NCI-H2107 (cell line): Measurements from ENCODE around the gene TMIGD1.

ENCODE experiments used
- DNase-seq: peaks from one replicate; lab custom pipeline; 2025; lab: John Stamatoyannopoulos, UW

The TMIGD1 gene

DNA sequence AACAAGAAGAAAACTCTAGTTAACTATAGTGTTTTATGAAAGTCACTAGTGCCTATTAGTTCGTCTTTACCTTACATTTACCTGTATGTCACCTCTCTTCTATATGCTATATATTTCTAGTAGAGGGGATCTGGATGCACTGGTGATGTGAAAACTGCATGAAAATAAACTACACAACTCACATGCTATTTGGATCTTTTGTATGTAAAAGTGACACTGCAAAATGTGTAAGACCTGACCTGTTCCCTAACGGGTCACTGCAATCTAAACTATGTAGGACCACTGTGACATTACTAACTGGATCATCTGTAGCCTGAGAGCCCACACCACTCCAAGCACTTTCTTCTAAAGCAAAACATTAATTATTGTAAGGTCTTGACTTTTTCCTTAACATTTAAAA is 43.8 kb downstream of the TMIGD1 start:
- DNase-seq = no peak

DNA sequence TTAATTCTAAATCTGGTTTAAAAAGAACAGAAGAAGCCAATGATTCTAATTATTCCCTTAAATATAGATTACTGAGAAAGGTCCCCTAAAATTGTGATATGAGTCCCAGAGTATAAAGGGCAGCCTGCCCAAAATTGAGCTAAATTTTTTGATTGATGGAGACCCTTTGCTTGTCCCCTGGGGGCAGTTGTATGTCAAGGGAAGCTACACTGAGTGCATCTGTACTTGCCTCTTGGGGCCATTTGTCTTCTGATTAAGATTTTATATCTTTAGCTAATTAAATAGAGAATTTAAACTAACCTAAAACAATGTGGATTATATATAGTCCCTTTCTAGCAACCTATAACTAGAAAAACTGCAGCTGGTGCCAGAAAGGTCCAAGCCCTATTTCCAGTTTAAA is 54.7 kb downstream of the TMIGD1 start:
- DNase-seq = no peak

DNA sequence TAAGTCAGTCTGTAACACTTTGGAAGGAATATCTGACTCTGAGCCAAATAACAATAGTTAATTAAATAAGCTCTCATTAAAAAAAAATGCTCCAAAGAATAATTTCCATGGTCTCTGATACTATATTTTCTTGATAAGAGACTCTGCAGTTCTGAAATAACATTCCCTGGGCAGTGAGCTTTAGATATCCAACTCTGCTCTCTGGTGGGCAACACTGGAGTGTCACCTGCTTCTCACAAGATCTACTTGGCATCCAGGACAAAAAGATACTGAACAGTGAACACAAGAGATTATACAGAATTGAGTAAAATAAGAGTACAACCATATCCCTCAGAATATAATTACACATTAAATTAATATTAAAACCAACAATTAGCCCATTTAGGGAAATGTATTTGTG is 55.8 kb downstream of the TMIGD1 start:
- DNase-seq = peak; percentile 13

DNA sequence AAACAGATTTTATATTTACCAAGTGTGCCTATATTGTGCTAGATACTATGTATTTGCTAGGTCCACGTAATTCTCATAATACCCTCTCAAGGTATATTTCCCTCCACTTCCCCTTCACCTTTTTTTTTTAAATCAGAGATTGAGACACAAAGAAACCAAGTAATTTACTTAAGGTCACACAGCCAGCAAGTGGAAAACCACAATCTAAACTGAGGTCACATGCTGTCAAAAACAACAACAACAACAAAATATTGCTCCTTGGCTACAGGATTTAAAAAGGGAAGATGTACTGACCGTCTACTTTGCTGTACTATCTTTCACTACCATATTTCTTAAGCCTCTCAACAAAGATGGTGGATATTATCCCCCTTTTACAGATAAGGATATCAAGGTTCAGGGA is 57.9 kb downstream of the TMIGD1 start:
- no peak for DNase-seq

DNA sequence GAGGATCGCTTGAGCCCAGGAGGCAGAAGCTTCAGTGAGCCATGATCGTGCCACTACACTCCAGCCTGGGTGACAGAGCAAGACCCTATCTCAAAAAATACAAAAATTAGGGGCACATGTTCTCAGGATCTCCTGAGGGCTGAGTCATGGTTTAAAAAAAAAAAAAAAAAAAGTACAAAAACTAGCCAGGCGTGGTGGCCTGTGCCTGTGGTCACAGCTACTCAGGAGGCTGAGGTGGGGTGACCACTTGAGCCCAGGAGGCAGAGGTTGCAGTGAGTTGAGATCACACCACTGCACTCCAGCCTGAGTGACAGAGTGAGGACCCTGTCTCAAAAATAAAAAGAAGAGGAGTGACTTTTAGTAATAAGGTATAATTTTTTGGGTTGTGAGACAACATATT is 59.0 kb downstream of the TMIGD1 start:
- no peak for DNase-seq

DNA sequence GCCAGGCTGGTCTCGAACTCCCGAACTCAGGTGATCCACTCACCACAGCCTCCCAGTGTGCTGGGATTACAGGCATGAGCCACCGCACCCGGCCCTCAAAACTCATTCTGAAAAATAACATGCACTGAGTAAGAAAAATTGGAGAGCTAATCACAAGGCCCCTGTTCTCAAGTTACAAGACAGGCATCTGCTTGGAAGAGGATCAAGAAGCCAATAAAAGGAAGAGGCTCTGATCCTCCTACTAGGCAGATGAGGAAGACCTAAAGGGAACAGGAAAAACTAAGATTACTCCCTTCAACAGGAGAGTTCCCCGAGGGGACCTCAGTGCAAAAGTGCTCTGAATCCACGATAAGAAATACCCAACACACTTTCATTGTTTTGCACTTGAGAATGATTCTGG is 60.5 kb downstream of the TMIGD1 start:
- DNase-seq = no peak

DNA sequence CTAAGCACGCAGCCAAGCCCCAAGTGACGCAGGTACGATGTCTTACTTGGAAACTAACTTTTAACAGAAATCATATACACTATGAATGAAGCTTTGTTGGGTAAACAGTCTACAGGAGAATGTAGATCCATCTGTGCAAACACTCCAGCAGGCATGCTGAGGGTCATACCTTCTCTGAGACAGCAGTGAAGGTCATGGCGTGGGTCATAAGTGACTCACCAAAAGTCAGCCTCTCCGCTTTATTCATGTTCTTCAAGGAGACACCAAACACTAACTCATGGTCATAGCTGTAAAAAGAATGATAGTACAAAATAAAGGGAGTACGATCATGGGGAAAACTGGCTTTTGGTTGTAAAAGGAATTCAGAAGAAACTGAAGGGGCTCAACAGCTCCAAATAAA is 62.8 kb downstream of the TMIGD1 start:
- no peak for DNase-seq

DNA sequence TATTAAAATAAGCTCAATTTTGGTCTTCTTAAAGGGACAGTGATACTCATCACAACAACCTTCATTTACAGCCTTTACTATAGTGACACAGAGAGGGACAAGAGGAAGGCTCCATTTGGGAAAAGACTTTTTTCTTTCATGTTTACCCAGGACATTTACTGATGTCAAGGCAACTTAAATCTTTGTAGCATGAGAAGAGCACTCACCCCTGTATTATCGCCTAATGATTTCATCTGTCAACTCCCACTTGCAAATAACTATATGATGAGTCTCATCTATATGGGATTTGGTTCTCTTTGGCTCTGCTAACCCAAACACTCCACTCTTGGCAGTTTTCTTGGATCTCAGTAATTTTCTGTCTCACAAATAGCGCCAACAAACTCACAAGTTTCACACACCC is 66.2 kb downstream of the TMIGD1 start:
- DNase-seq = no peak
